ENCODE results near the gene KCNMB2. TPM values are rescaled to one million over a fixed set of nuclear protein-coding genes. Genes with fewer than 3 reads are reported as not detected.

KCNMB2 gene
- total and polyA plus RNA-seq, 2 experiments from 2014 or later: 2.4 TPM; not detected in 1

DNA sequence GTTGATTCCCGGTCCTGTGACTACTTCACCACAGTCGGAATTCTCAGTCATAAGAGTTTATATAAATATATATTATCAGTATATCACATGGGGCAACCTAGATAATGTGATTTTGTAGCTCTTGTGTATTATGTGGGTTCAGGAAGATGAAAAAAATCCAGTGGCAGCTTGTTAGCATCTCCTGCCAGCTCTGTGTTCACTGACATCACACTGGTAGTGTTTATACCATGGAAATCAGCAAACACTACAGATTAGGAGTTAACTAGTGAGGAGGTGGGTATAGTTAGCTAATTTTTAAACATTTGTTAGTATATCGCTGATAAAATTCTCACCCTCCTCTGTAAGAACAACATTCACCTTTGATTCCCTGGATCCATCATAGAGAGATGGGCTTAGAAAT is 44.5 kb upstream of the KCNMB2 start:
- no peaks in the 10 kb centered on the region for H3K4me1 ChIP-seq (ENCODE audit: insufficient read depth)
- no peak overlapping the region for H3K4me2 ChIP-seq
- H3K36me3 ChIP-seq (replicated peaks; ENCODE audit: insufficient read depth, low read depth): no peaks in the 10 kb centered on the region
- no peaks in the 10 kb centered on the region for H3K79me2 ChIP-seq
- no peaks in the 10 kb centered on the region for H3K27me3 ChIP-seq
- H2AFZ ChIP-seq: no peak overlapping the region
- no peak for DNase-seq (ENCODE audit: low spot score)
- no peak for TF ChIP-seq EZH2 (IDR thresholded peaks at IDR 0.05; ENCODE audit: borderline replicate concordance)
- no peak for TF ChIP-seq EZH2phosphoT487 (IDR thresholded peaks at IDR 0.05; ENCODE audit: low read depth, severe bottlenecking, unreplicated experiment)
- no peak for TF ChIP-seq CTCF (IDR thresholded peaks at IDR 0.05; ENCODE audit: poor library complexity)
- no peak overlapping the region for H3K27ac ChIP-seq
- H4K20me1 ChIP-seq (ENCODE audit: insufficient read depth, poor library complexity, severe bottlenecking): no peaks in the 10 kb centered on the region
- no peaks in the 10 kb centered on the region for H3K9me2 ChIP-seq (replicated peaks; ENCODE audit: insufficient read depth)
- H3K4me3 ChIP-seq: no peak overlapping the region
- no peaks in the 10 kb centered on the region for H3K9me3 ChIP-seq (ENCODE audit: low read depth)
- 78% methylated on average over 3 of the region's 3 CpGs for WGBS (ENCODE audit: low lambda C conversion rate, missing lambda C conversion rate)

DNA sequence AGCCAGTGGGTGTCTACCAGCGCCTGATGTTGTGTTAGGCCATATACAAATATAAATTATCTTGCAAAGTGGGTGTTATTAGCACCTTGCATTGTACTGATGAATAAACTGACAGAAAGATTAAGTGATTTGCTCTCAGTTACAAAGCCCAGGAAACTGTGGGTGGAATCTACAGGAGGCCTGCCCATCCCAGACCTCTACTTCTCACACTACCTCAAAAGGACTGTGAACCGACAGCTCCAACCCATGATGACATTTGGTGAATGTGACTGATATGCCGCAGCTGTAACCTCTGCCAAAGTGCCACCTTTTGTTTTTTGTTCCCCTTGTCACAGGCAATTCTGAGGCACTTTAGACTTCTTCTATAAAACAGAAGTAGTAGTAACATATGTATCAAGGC is 43.7 kb upstream of the KCNMB2 start:
- Histone ChIP-seq H4K20me1 (ENCODE audit: insufficient read depth, poor library complexity, severe bottlenecking) (no peaks in the 10 kb centered on the region), H3K9me2 (replicated peaks; ENCODE audit: insufficient read depth) (no peaks in the 10 kb centered on the region), H3K36me3 (replicated peaks; ENCODE audit: insufficient read depth, low read depth) (no peaks in the 10 kb centered on the region), H3K4me1 (ENCODE audit: insufficient read depth) (no peaks in the 10 kb centered on the region), H3K79me2 (no peaks in the 10 kb centered on the region), H2AFZ (no peak overlapping the region), H3K27me3 (no peaks in the 10 kb centered on the region), H3K4me3 (no peak overlapping the region), H3K4me2 (no peak overlapping the region), H3K27ac (no peak overlapping the region), H3K9me3 (ENCODE audit: low read depth) (no peaks in the 10 kb centered on the region)
- WGBS (ENCODE audit: low lambda C conversion rate, missing lambda C conversion rate): 64% methylated on average over 3 of the region's 3 CpGs
- DNase-seq (ENCODE audit: low spot score): no peak
- no peak for TF ChIP-seq EZH2phosphoT487 (IDR thresholded peaks at IDR 0.05; ENCODE audit: low read depth, severe bottlenecking, unreplicated experiment)
- TF ChIP-seq EZH2 (IDR thresholded peaks at IDR 0.05; ENCODE audit: borderline replicate concordance): no peak

GRCh38 chr3:178494386-178494785 is 41.9 kb upstream of the KCNMB2 start:
- Histone ChIP-seq H3K4me2 (no peak overlapping the region), H3K36me3 (replicated peaks; ENCODE audit: insufficient read depth, low read depth) (no peaks in the 10 kb centered on the region), H3K79me2 (no peaks in the 10 kb centered on the region), H3K4me3 (no peak overlapping the region), H3K9me3 (ENCODE audit: low read depth) (no peaks in the 10 kb centered on the region), H3K9me2 (replicated peaks; ENCODE audit: insufficient read depth) (no peaks in the 10 kb centered on the region), H4K20me1 (ENCODE audit: insufficient read depth, poor library complexity, severe bottlenecking) (no peaks in the 10 kb centered on the region), H3K4me1 (ENCODE audit: insufficient read depth) (no peaks in the 10 kb centered on the region), H3K27ac (no peak overlapping the region), H3K27me3 (no peaks in the 10 kb centered on the region), H2AFZ (no peak overlapping the region)
- DNase-seq (ENCODE audit: low spot score): no peak
- WGBS (ENCODE audit: low lambda C conversion rate, missing lambda C conversion rate): 78% methylated on average over 6 of the region's 6 CpGs
- TF ChIP-seq CTCF (IDR thresholded peaks at IDR 0.05; ENCODE audit: poor library complexity): no peak
- TF ChIP-seq EZH2 (IDR thresholded peaks at IDR 0.05; ENCODE audit: borderline replicate concordance): no peak
- TF ChIP-seq EZH2phosphoT487 (IDR thresholded peaks at IDR 0.05; ENCODE audit: low read depth, severe bottlenecking, unreplicated experiment): no peak

DNA sequence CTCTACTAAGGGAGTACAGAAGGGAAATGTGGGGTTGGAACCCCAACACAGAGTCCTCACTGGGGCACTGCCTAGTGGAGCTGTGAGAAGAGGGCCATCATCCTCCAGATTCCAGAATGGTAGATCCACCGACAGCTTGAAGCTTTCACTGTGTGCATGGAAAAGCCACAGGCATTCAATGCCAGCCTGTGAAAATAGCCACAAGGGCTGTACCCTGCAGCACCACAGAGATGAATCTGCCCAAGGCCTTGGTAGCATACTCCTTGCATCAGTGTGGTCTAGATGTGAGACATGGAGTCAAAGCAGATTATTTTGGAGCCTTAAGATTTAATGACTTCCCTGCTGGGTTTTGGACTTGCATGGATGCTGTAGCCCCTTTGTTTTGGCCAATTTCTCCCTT is 39.3 kb upstream of the KCNMB2 start:
- Histone ChIP-seq H3K9me3 (ENCODE audit: low read depth) (no peaks in the 10 kb centered on the region), H3K27me3 (no peaks in the 10 kb centered on the region), H3K4me2 (no peak overlapping the region), H3K4me1 (ENCODE audit: insufficient read depth) (no peaks in the 10 kb centered on the region), H2AFZ (no peak overlapping the region), H3K36me3 (replicated peaks; ENCODE audit: insufficient read depth, low read depth) (no peaks in the 10 kb centered on the region), H3K4me3 (no peak overlapping the region), H3K27ac (no peak overlapping the region), H4K20me1 (ENCODE audit: insufficient read depth, poor library complexity, severe bottlenecking) (no peaks in the 10 kb centered on the region), H3K79me2 (no peaks in the 10 kb centered on the region), H3K9me2 (replicated peaks; ENCODE audit: insufficient read depth) (no peaks in the 10 kb centered on the region)
- 100% methylated on average over 1 of the region's 1 CpG for WGBS (ENCODE audit: low lambda C conversion rate, missing lambda C conversion rate)
- TF ChIP-seq EZH2phosphoT487 (IDR thresholded peaks at IDR 0.05; ENCODE audit: low read depth, severe bottlenecking, unreplicated experiment) (no peak), CTCF (IDR thresholded peaks at IDR 0.05; ENCODE audit: poor library complexity) (no peak), EZH2 (IDR thresholded peaks at IDR 0.05; ENCODE audit: borderline replicate concordance) (no peak)
- DNase-seq (ENCODE audit: low spot score): no peak

All from hepatocyte (in vitro differentiated cells).